Fibroblast of the conjunctiva (primary cell): ENCODE results near the gene MYBPC3.

ENCODE experiments used
- DNase-seq: peaks from one replicate; pipeline ENCODE4 v3.0.0-alpha.2; 2010; ENCODE audit warnings: low read depth

The MYBPC3 gene

DNA sequence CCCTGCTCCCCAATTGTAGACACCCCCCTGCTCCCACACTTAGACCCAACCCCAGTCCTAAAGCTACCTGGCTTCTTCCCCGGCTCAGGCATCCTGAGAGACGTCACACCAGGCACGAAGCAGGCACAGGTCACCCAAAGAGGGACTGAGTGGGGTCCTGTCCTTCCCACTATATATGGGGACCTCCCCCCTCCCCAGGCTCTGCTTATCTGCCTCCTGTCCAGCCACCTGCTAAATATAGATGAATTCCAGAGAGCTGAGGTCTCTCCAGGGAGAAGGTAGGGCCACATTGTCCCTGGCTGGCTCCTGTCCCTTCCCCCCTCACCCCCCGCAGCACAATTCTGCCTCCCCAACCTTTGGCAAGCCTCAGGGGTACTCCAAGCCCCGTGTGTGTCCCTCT is at the start of gene MYBPC3:
Gene MYBPC3, minus strand, starts transcription at position 147 of the 400 bp plus-strand sequence. Its CDS starts 55 bp downstream, at position 92.
- DNase-seq: no peak

DNA sequence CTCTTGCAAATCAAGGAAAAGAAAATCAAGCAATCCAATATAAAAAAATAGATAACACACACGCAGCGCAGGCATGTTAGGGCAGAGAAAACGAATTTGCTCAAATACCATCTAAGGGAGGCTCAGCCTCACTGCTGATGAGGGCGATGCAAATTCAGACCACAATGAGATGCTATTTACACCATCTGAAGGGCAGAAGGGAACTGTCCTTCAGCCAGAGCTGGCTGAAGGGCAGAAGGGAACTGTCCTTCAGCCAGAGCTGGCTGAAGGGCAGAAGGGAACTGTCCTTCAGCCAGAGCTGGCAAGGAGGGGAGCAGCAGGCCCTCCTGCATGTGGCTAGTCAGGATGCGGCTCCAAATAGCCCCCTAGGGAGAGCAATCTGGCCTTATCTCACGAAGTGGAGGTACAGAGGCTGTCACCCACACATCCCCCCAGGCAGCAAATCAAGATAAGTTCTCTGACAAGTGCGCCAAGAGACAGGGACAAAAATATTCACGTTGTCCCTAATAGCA is 48.3 kb upstream of the MYBPC3 start:
- DNase-seq: no peak

DNA sequence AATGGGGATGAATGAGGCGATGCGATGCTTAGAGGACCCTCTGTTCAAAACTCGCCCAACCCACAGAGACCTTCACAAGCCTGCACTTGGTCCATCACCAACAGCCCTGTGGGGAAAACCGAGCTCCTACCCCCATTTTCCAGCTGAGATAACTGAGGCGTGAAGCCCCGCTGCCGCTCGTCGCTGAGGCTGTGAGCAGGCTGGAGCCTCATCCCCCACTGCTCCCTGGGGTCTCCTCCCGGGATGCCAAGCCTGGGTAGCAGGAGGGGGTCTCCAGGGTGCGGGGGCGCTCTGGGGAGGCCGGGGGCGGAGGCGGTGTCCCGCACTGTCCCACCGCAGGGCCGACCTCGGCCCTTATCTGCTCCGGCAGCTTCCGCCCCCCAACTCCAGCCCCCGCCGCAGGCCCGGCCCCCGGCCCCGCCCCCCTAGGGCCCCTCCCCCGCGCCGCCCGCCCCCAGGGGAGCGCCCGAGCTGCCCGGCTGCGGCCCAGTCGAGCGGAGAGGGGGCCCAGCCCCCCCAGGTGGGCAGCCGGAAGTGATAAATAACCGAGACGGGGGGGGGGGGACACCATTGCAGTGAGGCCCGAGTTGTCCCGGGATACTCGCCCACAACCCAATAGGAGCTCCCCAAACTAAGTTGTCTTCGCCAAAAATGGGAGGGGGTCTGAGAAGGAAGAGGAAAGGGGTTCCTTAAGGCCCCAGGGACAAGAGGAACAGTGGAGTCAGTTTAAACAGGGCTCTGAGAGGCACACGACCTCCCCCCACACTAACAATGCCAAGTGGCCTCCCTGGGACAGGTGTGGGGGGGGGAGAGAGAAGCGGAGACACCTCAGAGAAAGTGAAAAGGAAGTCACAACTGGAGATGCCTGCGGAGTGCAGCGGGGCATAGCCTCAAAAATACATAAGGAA is 47.6 kb upstream of the MYBPC3 start:
- no peak for DNase-seq

DNA sequence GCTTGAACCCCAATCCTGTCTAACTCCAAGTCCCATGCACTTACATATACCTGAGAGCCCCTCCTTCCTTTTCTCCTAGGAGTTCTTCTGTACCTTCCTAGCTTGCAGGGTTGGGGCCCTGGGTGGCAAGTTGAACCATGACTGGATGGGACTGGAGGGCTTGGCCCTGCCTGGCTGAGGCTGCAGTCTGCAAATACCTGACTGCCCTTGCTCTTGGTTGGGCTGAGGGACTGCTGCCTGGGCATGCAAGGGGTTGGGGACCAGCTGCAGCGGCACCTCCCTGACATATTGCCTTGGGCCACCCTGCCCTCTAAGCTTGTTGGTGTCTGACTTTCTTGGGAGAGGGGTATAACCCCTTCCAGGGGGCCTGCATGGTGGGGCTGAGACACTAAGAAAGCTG is 46.0 kb upstream of the MYBPC3 start:
- DNase-seq: no peak

DNA sequence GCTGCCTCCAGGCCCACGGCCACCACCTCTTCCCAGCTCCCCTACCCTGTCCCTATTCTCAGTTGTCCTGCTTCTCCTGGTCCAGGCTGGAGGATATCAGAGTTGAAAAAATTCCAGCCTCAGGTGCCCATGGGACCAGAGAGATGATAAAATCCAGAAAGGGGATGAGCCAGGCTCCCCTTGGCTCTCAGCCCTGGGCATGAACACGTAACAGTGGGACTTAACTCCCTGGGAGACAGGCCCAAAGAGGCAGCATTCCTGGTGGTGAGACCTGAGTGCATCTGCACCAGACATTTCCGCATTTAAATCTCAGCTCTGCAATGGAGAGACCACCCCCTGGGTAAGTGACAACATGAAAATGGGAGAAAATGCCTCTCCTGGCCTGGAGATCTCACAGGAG is 45.5 kb upstream of the MYBPC3 start:
- DNase-seq: no peak

DNA sequence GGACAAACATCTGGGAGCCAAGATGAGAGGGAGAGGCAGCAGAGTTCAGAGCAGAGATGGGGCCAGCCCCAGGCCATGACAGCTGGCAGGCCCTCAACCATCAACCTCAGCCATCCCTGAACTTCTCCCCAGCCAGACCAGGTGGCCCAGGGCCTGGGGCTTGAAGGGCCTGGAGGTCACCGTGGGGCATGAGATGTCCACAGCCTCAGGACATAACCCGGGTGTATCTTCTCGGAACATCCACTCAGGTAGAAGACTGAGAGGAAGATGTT is 43.5 kb upstream of the MYBPC3 start:
- no peak for DNase-seq

DNA sequence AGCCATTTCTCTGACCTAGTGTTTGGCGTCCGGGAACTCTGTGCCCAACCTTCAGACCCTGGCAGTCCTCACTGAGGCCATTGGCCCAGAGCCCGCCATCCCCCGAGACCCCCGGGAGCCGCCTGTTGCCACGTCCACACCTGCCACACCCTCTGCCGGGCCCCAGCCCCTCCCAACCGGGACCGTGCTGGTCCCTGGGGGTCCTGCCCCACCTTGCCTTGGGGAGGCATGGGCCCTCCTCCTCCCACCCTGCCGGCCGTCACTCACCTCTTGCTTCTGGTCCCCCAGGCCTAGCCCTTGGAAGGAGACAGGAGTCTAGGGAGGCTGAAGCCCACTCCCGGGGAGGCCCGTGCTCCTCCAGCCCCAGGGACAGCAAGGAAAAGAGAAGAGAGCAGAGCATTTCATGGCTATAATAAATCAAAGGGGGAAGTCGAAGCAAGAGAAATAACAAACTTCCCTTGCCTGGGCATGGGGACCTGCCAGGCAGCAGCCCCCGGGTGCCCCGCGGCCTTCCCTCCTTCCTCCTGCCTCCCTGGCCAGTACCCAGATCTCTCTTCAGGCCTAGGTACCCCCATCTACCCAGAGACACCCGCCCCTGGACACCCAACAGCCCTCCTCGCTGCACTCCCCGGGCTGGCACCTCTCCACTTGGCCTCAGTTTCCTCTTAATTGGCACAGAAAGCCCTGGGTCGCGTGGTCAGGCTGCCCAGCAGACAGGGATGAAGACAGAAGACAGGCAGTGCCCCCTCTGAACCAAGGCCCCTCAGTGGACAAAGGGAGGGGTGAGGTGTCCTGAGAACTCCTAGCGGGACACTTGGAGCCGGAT is 42.9 kb upstream of the MYBPC3 start:
- no peak for DNase-seq

DNA sequence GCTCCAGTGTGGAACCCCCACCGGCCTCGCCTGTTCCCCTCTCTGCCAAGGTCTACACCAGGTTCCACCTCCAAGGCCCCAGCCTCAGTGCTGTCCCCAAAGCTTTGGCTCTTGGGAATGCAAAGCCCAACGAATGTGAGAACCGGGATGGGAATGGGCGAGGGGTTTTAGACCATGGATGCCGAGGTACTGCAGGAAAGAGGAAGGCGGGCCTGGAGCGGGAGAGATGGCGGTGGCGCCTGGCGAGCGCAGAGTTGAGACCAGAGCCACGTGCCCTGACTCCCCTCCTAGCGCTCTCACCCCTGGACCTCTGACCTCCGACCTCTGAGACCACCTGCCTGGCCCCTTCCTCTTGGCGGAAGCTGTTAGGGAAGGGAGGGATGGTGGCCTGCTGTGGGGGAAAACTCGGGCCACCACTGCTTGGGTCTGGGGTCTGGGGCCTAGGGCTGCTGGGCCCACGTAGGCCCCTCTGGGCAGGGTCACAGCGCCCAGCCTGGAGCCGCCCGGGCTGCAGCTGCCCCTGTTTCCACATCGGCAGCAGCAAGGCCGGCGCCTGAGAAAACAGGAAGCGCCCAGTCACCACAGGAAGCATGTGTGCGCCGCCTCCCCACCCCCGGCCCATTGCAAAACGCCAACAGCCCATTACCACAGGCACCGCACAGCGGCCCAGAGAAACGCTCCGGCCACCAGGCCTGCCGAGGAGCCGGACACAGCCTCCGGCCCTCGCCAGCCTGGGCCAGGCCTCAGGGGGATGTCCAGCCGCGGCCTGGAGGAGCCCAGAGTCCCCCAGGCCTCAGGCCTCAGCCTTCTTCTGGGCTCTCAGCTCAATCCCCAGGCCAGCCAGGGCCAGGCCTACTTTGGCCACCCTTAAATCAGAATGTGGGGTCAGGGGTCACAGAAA is 42.1 kb upstream of the MYBPC3 start:
- no peak for DNase-seq

DNA sequence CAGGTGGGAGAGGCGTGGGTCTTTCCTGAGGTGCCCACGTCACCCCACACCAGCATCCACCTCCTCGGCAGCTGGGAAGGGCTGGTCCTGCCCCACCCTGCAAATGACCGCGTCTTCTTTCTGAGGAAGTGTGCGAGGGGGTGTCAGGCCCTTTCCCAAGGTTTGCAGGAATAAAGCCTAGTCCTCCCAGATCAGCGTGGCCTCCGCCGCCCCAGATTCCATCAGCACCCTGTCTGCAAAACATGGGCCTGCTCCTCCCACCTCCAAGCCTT is 41.5 kb upstream of the MYBPC3 start:
- DNase-seq: no peak

DNA sequence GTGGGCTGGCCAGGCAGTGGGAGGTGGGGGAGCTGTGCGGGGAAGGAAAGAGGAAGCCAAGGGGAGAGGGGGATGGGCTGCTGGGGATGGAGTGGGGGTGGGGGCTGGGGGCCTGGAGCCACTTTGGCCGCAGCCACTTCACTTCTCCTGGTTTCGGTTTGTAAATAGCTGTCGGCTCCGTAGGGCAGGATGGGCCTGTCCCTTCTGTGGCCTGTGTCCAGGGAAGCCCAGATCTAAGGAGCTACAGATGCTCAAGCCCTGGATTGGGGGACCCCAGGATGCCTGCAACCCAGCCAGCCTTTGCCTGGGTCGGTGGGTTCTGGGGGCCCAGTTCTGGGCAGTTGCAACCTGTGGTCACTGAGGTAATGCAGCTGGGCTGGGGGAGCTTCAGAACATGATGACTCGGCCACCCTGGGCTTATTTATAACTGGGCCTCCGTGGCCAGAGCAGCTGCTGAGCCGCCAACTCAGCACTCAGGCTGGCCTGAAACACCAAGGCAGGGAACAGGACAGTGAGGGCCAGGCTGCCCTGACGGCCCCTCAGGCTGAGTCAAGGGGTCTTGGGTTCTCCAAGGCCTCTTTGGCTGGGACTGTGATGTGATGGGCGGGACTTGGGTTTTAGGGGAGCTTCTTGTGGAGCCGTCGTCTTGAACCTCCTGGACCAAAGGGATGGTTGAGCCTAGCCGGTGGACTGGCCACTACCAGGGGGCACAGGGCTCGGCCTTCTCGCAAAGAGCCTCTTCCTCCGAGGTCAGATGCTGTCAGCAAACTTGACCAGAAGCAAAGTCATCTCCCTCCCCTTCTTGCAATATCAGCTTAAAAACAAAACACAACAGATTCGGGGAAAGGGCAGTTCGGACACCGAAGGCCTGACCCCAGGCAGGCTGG is 40.9 kb upstream of the MYBPC3 start:
- no peak for DNase-seq

DNA sequence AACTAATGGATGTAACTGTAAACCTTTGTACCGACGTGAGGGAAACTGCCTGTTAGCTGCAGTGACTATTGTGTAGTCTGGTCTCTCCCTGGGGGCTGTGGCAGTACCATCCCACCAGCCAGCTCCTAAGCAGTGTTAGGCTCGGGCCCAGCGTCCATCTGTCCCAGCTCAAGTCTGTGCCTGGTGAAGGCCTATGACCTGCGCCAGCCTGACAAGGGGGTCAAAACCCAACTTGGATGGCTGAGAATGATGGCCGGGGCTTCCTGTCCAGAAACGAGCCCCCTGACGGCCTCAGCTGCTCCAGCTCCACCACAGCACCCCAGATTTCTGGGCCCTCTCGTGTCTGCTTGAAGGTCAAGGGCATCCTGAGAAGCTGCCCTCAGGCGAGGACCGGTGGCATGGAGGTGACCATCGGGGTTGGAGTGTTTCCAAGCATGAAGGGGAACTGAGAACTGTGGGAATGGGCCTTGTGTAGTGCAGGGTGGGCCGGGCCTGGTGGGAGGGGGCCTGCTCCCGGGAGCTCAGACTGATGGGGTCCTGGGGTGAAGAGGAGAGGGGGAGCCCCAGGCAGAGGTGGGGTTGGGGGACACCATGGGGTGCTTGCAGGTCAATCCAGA is 40.2 kb upstream of the MYBPC3 start:
- DNase-seq: no peak

DNA sequence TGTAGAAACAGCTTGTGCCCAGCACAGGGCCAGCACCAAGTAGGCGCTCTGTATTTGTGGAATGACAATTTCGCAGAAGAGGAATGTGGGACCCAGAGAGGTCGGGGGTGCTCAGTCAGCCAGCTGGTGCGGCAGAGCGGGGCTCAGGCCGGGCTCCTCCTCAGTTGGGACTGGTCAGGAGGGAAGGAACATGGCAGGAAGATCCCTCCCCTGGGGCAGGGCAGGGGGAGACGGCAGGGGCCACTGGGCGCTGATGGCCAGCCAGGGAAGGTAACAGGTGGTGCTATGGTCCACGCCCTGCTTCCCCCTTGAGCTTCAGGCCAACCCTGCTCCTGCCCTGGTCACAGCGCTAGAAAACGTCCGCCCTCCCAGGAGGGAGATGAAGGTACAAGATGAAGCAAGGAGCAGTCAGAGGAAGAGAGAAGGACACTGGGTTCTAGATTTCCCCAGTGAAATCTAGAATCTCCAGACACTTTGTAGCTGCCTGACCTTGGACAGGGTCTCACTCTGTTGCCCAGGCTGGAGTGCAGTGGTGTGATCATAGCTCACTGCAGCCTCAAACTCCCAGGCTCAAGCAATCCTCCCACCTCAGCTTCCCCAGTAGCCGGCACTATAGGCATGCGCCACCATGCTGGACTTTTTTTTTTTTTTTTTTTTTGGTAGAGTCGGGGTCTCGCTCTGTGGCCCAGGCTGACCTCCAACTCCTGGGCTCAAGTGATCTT is 39.4 kb upstream of the MYBPC3 start:
- DNase-seq: no peak

DNA sequence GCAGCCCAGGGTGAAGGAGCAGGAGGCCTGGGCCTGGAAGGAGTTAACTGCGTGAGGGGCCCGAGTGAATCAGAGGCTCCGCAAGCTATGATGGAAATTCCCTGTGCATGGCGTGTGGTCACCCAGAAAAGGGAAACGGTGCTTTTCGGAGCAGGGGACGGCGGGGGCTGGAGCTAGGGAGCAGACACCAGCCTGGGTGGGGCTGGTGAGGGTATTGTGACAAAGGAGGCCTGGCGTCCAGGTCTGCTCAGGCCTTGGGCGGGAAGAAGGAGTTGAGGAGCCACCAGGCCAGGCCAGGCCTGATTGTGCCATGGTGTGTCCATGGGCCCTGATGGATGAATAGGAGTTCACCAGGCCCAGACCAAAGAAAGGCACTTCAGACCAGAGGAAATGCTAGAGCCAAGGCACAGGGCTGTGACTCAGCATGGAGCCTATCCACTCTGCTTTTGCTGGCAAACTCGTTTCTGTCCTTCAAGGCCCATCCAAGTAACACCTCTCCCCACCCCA is 38.6 kb upstream of the MYBPC3 start:
- no peak for DNase-seq

DNA sequence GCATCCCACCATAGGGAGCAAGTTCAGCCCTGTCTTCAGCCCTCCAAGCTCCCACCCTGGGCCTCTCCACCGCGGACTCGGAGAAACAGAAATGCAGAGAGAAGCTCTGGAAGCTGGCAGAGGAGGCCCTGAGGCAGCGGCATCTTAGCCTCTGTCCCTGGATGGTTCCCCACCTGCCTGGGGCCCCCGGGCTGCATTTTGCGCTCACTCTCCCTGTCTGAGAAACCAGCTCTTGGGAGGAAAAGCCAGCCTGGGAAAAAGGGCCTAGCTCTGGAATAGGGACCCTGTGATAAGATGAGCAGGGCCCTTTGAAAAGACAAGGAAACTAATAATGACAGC is 37.9 kb upstream of the MYBPC3 start:
- no peak for DNase-seq

DNA sequence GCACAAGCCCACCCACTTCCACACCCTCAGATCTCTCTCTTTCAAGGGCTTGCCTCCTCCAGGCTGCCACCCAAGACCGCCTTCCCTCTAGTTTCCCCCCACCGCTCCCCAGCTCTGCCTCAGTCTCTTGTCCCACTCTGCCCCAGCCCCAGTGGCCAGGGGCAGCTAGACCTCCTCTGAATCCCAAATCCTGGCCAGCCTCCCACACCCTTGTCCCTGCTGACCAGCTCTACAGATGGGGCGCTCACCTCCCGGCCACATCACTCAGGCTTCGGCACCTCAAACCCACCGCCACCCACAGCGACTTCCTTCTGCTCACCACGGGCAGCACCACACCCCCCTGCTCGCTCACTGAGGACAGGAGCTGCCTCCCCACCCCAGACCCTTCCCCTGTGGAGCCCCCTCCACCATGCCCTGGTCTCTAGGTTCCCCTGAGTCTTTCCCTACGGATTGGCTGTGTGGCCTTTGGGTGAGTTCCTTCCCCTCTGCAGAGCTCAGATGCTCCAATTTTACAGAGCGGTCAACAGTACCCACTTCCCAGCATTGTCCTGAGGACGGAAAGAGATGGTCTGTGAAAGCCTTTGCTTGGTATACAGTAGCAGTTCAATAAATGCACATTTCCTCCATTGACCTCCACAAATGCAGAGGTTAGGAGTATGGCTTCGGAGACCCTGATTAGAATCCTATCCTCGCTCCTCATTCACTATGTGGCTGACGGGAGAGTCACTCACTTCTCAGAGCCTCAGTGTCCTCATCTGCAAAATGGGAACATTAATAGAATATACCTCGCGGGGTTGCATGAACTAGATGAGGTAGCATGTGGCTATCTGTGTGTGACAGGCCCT is 37.3 kb upstream of the MYBPC3 start:
- no peak for DNase-seq

DNA sequence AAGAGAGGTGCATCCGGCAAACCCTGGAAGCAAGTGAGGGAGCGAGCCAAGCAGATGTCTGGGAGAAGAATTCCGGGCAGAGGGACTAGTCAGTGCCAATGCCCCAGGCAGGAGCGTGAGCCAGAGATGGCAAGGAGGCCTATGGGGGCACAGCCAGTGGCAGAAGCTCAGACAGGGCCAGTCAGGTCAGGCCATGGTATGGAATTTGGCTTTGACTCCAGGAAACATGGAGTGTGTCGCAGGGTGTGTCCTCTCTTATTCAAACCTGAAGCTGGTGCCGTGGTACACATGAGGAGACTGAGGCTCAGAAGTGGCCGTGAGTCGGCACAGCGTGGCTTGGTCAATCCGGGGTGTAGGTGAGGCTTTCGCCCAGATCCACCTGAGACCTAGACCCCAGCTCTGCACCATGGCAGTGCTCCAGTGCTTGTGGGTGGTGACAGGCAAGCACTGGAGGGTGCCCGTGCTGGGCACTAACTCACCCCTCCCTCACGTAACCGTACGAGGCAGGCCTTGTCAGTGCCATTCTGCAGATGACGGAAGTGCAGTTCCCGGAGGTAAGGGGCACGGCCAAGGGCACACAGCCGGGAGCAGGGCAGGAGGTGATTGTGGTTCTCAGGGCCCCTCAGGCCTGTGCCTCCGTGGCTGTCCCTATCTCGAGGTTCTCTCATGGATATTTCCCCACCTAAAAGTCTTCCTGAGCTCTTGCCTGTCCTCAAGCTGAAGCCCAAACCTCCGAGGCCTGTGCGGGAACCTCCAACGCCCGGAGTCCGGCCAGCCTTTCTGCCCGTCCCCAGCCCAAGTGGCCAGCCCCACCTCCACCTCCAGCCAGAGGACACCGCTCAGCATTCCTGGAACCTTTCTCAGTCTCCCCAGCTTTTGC is 36.4 kb upstream of the MYBPC3 start:
- DNase-seq: no peak

DNA sequence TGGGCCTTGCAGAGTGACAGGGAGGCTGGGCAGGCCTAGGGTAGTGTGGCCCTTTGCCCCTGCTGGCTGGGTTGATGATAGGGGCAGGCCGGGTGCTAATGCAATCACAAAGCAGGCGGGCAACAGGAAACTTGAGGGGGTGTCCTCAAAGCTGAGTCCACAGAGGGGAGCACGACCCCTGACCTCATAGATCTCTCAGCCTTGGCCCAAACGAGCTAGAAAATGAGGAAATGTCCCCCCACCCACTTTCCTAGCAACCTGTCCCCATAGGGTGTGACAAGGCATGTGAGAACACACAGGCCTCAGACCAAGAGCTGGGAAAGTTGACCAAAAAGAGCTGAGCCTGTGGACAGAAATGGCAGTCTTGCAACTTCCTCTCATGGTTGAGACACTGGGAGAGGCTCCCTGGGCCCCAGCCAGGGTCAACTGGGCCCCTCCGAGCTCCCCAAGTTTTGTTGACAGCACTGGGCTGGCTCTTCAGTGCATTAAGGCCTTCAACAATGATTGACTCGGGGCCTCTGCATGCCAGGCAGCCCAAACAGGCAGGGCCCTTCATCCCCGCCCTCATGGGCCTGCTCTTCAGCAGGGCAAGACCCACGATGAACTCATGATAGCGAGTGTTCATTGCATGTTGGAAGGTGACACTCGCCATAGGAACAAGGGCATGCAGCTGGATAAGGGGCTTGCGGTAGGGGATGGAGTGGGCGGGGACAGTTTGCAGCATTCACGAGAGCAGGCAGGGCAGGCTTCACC is 35.6 kb upstream of the MYBPC3 start:
- no peak for DNase-seq

DNA sequence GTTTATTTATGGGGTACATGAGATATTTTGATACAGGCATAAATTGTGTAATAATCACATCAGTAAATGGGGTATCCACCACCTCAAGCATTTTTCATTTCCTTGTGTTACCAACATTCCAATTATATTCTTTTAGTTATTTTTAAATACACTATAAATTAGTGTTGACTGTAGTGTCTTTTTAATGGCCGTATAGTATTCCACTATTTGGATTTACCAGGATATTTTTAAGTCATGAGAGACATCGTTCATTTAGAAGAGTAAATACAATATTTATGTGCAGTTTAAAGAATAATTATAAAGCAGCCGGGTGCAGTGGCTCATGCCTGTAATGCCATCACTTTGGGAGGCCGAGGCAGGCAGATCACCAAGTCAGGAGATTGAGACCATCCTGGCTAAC is 32.0 kb upstream of the MYBPC3 start:
- DNase-seq: no peak
